Ecto neural progenitor cell (in vitro differentiated cells): ENCODE data around the gene SEZ6L2.
"Not testable (repeated sequence)": the region's sequence is repeated elsewhere in the genome, so short reads cannot be mapped to it uniquely, and the experiment has no call there.

Source experiments
- DNase-seq: peaks from one replicate; pipeline ENCODE4 v3.0.0-alpha.2; 2018; ENCODE audit warnings: low spot score

The SEZ6L2 gene

GRCh38 chr16:29852654-29853053 lies 46.7 kb downstream of the SEZ6L2 start:
- no peak for DNase-seq

- DNase-seq: no peak
Measured at GRCh38 chr16:29850998-29851397, 48.4 kb downstream of the SEZ6L2 start.

- DNase-seq: no peak
Measured at GRCh38 chr16:29849505-29849904, 49.8 kb downstream of the SEZ6L2 start.

GRCh38 chr16:29848420-29849297 lies 50.7 kb downstream of the SEZ6L2 start:
- peak; percentile 76 for DNase-seq

GRCh38 chr16:29845656-29846055 lies 53.7 kb downstream of the SEZ6L2 start:
- no peak for DNase-seq

GRCh38 chr16:29844575-29845331 lies 54.6 kb downstream of the SEZ6L2 start:
- DNase-seq: no peak

GRCh38 chr16:29843931-29844330 lies 55.4 kb downstream of the SEZ6L2 start:
- DNase-seq: no peak

- DNase-seq: no peak
Measured at GRCh38 chr16:29842732-29843346, 56.5 kb downstream of the SEZ6L2 start.

GRCh38 chr16:29841631-29842030 lies 57.7 kb downstream of the SEZ6L2 start:
- DNase-seq: no peak

GRCh38 chr16:29840240-29840639 lies 59.1 kb downstream of the SEZ6L2 start:
- DNase-seq: no peak

GRCh38 chr16:29839822-29840221 lies 59.5 kb downstream of the SEZ6L2 start:
- DNase-seq: no peak

- DNase-seq: no peak
Measured at GRCh38 chr16:29837841-29838240, 61.5 kb downstream of the SEZ6L2 start.

GRCh38 chr16:29836623-29837022 lies 62.7 kb downstream of the SEZ6L2 start:
- no peak for DNase-seq

- no peak for DNase-seq
Measured at GRCh38 chr16:29835926-29836325, 63.4 kb downstream of the SEZ6L2 start.

GRCh38 chr16:29834079-29834478 lies 65.3 kb downstream of the SEZ6L2 start:
- DNase-seq: no peak

GRCh38 chr16:29833219-29833618 lies 66.1 kb downstream of the SEZ6L2 start:
- not testable (repeated sequence) for DNase-seq

- no peak for DNase-seq
Measured at GRCh38 chr16:29831490-29831889, 67.9 kb downstream of the SEZ6L2 start.

- no peak for DNase-seq
Measured at GRCh38 chr16:29830774-29831173, 68.6 kb downstream of the SEZ6L2 start.

GRCh38 chr16:29826342-29826695 lies 73.0 kb downstream of the SEZ6L2 start:
- no peak for DNase-seq

GRCh38 chr16:29825145-29826044 lies 74.0 kb downstream of the SEZ6L2 start:
- DNase-seq: no peak

GRCh38 chr16:29824589-29825144 lies 74.7 kb downstream of the SEZ6L2 start:
- DNase-seq: no peak
